NCI-H2107 treated with DMSO at 0.1 percent for 48 hours (cell line): ENCODE measurements around the gene CCDC85C.

ENCODE experiments used
- DNase-seq: peaks from one replicate; lab custom pipeline; 2025; ENCODE audit not compliant: unreplicated experiment; lab: John Stamatoyannopoulos, UW

CCDC85C gene

GRCh38 chr14:99542566-99542965 is 61.4 kb downstream of the CCDC85C start:
- no peak for DNase-seq

- DNase-seq: no peak
These were observed 62.1 kb downstream of the CCDC85C start for GRCh38 chr14:99541677-99542470.

- no peak for DNase-seq
These were observed 62.8 kb downstream of the CCDC85C start for GRCh38 chr14:99541211-99541610.

GRCh38 chr14:99540196-99541032 is 63.6 kb downstream of the CCDC85C start:
- no peak for DNase-seq

DNA sequence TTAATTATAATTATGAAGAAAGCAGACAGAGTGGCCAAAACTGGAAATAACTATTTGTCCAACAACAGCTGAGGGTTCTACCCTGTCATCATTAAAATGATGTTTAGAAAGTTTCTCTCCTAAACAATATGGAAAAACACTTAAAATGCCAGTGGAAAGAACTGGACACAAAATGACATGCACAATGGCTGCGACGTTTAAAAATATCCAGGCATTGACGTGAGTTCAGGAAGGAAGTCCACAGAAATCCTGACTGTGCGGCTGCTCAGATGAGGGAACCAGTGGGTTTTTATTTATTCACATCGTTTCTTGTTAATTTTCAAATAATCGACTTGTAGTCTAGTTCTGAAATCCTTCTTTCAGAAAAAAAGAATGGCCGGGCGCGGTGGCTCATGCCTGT is 64.5 kb downstream of the CCDC85C start:
- DNase-seq: no peak

DNA sequence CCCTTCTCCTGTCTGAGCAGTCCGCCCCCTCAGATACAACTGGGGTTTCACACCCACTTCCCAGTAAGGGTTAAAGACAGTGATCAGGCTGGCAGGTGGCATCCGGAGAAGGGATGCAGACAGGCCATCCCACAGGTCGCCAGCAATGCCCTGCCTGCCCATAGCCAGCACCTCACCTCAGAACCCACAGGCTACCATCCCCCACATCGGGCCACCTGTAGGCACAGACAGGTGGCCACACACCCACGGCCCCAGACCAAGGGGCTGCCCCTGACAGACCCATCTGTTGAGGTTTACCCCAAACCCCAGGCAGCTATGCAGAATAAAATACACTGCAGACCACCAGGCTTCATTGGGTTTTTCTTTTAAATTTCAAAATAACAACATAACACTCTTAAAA is 65.3 kb downstream of the CCDC85C start:
- no peak for DNase-seq

- no peak for DNase-seq
These were observed 65.7 kb downstream of the CCDC85C start for GRCh38 chr14:99538275-99538674.

DNA sequence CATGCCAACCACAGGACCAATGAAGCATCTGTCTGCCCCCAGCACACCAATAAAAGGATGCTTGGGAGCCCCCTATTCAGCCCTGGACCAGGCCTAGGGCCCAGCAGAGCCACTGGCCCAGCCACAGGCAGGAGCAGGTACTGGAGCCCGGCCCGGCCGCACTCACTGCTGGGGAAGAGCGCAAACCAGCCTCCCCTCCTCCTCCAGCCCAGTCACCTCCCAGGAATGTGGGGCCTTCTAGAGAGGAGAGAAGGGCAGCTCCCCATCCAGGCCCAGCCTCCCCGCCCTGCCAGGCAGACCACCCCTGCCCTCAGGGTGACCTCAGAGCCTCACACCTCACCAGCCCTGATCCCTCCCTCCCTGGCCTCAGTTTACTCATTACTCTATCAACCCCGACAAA is 66.6 kb downstream of the CCDC85C start:
- no peak for DNase-seq

GRCh38 chr14:99535908-99536778 is 67.9 kb downstream of the CCDC85C start:
- DNase-seq: no peak

DNA sequence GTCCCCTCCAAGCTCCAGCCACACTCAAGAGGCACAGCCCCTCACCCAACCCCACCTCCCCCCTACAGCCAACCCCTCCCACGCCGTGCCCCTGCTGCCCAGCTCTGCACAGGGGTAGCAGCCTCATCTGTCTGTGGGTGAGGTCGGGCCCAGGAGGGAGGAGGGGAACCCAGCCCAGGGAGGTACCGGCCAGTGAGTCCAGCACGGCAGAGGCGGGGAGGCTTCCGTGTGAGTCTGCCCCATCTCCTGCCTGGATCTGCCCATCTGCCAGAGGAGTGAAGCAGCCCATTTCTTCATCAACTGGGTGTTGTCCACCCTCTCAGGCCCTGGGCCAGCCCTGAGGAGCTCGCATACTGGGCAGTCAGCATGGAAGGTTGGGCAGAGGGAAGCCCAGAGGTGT is 68.6 kb downstream of the CCDC85C start:
- DNase-seq: no peak

DNA sequence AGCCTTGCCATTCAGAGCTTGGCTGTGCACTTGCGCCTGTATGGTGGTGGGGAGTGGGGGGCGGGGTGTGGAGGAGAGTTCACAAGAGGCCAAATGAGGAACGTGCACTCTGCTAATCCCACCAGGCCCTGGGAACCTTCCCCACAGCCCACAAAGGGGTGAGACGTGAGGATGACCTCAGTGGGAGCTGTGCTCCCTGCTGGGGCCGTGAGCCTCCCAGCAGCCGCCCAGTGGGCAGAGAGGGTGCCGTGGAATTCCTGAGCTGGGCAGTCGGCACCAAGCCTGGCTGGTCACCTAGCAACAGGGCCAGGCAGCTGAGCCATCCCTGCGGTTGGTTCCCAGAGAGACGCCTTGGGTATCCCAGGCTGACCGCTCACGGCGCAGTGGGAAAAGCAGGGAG is 69.1 kb downstream of the CCDC85C start:
- no peak for DNase-seq

DNA sequence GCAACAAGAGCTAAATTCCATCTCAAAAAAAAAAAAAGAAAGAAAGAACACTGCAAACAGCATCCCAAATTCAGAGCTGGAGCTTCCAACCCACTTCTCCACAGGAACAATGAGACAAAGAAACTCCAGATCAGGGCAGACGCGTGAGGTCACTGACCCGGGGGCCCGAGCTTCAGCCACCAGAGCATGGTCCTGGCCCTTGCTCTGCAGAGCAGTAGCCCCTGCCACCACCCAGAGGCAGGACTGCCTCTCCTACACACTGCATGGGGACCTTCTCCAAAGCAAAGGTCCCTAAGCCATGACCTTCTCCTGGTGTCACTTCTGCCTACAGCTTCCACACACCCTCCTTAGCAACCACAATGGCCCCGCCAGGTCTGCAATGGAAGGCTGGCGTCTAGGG is 69.7 kb downstream of the CCDC85C start:
- DNase-seq: no peak

DNA sequence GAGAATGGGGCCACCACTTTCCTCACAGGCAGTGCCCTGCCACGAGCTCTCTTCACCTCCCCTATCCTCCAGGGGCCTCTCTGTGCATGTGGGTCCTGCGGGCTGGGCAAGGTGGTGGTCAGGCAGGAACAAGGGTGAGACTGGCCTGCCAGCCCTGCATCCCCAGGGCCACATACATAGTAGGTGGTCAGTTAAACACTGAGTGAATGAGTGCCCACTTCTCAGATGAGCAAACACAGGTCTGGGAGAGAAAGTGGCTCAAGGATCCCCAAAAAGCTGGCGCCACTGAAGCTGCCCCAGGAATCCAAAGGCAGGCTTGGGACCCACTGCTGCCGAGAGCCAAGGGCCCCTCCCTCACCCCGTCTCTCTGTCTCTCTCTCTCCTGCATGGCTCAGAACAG is 71.7 kb downstream of the CCDC85C start:
- DNase-seq: no peak

GRCh38 chr14:99531251-99532096 is 72.5 kb downstream of the CCDC85C start:
- no peak for DNase-seq

DNA sequence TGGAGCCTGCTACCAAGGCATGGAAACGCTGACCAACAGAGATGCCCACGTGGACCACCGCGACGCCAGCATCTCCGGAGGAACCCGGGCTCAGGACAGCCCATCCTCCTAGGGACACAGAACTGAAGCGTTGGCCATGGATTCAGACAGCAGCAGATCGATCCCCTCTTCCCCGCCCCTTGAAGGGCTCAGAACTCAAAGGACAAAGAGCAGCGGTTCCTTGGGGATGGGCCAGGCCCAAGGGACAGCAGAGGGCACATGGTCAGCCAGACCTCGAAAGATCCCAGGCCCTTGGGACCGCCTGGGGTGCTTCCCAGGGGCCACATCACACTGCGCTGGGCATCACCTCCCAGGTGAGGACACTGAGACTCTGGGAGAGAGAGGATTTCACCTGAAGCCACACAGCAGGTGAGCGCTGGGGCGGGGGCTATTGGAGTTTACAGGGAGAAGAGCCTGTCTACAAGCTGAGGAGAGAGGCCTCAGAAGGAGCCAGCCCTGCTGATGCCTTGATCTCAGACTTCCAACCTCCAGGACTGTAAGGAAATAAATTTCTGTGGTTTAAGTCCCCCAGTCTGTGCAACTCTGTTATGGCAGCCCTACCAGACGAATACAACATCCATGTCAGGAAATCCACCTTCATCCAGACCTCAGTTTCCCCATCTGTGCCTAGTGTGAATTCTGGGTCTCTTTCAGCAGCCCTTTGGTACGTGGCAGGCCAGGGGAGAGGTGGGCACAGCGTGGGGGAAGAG is 73.4 kb downstream of the CCDC85C start:
- no peak for DNase-seq

- no peak for DNase-seq
These were observed 74.1 kb downstream of the CCDC85C start for GRCh38 chr14:99529899-99530298.

GRCh38 chr14:99527427-99528076 is 76.5 kb downstream of the CCDC85C start:
- no peak for DNase-seq

GRCh38 chr14:99527026-99527425 is 77.0 kb downstream of the CCDC85C start:
- DNase-seq: no peak

GRCh38 chr14:99525699-99526080 is 78.3 kb downstream of the CCDC85C start:
- no peak for DNase-seq
